HG03095 (cell line): ENCODE measurements around the gene ANKRD36.
"Not testable (repeated sequence)": the region's sequence is repeated elsewhere in the genome, so short reads cannot be mapped to it uniquely, and the experiment has no call there.

Experiments
- ATAC-seq: cut with Tn5 transposase; IDR thresholded peaks from one replicate; pipeline ENCODE4 v1.9.1; 2021; ENCODE audit warnings: moderate library complexity; ENCODE audit not compliant: unreplicated experiment

ANKRD36 gene

DNA sequence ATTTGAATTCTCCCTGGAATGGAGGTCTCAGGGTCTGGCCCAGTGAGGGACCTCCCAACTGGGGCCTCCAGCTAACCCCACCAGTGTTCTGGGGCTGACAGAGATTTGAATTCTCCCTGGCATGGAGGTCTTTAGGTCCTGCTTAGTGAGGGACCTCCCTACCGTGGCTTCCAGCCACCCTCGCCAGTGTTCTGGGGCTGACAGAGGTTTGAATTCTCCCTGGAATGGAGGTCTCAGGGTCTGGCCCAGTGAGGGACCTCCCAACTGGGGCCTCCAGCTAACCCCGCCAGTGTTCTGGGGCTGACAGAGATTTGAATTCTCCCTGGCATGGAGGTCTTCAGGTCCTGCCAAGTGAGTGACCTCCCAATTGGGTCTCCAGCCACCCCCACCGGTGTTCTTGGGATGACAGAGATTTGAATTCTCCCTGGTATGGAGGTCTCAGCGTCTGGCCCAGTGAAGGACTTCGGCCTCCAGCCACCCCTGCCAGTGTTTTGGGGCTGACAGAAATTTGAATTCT is 155.2 kb downstream of the ANKRD36 start:
- not testable (repeated sequence) for ATAC-seq

DNA sequence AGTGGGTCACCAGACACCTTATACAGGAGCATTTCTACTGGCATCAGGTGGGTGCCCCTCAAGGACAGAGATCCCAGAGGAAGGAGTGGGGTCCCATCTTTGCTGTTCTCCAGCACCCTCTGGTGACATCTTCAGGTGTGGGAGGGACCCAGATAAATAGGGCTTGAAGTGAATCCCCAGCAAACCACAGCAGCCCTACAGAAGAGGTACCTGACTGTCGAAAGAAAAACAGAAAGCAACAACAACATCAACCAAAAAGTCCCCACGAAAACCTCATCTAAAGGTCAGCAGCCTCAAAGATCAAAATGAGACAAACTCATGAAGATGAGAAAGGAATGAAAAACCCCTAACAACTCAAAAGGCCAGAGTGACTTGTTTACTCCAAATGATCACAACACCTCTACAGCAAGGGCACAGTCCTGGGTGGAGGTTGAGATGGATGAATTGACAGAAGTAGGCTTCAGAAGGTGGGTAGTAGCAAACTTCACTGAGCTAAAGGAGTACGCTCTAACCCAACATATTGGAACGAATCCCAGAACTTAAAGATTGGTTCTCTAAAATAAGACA is 163.4 kb downstream of the ANKRD36 start:
- ATAC-seq: not testable (repeated sequence)

GRCh38 chr2:97285187-97285586 is 172.2 kb downstream of the ANKRD36 start:
- ATAC-seq: not testable (repeated sequence)

DNA sequence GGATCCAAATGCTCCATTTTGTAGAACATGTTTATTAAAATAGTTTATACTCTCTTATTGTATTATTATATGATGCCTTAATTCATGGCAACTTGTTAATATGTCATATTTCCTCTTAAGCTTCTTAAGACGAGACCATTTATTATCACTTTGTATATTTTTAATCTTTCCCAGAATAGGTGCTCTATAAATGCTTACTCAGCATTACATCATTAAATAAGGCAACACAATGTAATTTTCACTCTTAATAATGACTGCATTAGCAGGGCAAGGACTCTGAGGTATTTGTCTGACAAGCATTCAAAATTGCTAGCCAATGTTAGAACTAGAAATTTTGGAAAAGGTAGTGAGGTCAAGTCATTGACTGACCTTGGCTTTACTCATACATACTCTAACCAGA is 180.7 kb downstream of the ANKRD36 start:
- ATAC-seq: not testable (repeated sequence)
